22Rv1 (cell line): ENCODE results near the gene RASSF1.

Experiments
- ZFX ChIP-seq: fragments of 450-650 bp; IDR thresholded peaks from 2 replicates; pipeline ENCODE4 v1.6.1; 2017; ENCODE audit warnings: antibody characterized with exemption, borderline replicate concordance
- TF ChIP-seq, protein P1 (sequence below): fragments of 450-650 bp; IDR thresholded peaks from 2 replicates; pipeline ENCODE4 v1.5.1; 2017; ENCODE audit warnings: mild to moderate bottlenecking

DNA sequence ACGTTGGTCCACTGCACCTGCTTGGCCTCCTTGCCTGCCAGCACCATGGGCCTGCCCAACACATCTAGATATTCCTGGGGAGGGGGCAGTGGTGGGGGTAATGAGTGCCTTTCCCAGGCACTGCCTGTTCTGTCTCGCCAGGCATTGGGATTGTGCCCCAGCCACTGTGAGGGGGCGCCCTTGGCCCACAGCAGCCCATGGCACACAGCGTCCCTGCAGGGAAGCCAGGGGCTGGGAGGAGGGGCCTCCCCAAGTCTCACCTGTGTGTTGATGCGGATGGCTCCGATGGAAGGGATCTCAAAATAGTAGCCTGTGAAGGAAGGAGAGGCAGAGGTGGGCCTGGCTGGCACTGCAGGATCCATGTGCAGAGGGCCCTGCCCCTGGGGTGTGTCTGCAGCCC, 37.4 kb upstream of the RASSF1 start:
- TF ChIP-seq, protein P1, sequence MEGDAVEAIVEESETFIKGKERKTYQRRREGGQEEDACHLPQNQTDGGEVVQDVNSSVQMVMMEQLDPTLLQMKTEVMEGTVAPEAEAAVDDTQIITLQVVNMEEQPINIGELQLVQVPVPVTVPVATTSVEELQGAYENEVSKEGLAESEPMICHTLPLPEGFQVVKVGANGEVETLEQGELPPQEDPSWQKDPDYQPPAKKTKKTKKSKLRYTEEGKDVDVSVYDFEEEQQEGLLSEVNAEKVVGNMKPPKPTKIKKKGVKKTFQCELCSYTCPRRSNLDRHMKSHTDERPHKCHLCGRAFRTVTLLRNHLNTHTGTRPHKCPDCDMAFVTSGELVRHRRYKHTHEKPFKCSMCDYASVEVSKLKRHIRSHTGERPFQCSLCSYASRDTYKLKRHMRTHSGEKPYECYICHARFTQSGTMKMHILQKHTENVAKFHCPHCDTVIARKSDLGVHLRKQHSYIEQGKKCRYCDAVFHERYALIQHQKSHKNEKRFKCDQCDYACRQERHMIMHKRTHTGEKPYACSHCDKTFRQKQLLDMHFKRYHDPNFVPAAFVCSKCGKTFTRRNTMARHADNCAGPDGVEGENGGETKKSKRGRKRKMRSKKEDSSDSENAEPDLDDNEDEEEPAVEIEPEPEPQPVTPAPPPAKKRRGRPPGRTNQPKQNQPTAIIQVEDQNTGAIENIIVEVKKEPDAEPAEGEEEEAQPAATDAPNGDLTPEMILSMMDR, result no peak
- TF ChIP-seq ZFX, result no peak
